ENCODE results near the gene SPECC1L.

DNA sequence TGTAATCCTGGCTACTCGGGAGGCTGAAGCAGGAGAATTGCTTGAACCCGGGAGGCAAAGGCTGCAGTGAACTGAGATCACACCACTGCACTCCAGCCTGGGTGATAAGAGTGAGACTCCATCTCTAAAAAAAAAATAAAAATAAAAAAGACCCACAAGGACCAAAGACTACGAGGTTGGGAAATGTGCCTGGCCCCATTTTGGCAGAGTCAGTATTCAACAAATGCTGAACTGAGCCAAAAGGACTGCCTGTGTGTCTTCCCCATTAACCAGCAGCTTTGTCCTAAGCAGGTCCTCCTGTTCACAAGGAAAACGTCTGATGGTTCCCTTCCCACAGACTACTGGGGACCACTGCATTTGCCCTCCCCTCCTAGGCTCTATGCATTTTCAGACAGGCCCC, 184.4 kb downstream of the SPECC1L start:
- TF ChIP-seq EP300 (IDR thresholded peaks at IDR 0.05; ENCODE audit: low read depth), result no peak
- TF ChIP-seq, protein P1, sequence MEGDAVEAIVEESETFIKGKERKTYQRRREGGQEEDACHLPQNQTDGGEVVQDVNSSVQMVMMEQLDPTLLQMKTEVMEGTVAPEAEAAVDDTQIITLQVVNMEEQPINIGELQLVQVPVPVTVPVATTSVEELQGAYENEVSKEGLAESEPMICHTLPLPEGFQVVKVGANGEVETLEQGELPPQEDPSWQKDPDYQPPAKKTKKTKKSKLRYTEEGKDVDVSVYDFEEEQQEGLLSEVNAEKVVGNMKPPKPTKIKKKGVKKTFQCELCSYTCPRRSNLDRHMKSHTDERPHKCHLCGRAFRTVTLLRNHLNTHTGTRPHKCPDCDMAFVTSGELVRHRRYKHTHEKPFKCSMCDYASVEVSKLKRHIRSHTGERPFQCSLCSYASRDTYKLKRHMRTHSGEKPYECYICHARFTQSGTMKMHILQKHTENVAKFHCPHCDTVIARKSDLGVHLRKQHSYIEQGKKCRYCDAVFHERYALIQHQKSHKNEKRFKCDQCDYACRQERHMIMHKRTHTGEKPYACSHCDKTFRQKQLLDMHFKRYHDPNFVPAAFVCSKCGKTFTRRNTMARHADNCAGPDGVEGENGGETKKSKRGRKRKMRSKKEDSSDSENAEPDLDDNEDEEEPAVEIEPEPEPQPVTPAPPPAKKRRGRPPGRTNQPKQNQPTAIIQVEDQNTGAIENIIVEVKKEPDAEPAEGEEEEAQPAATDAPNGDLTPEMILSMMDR (IDR thresholded peaks at IDR 0.05), result no peak
- TF ChIP-seq POLR2AphosphoS5 (IDR thresholded peaks at IDR 0.05), result no peak
- TF ChIP-seq POLR2A (IDR thresholded peaks at IDR 0.05), result no peak
